ENCODE measurements around the gene SART1.

Gene SART1

GRCh38 chr11:66002648-66003225 lies 41.2 kb downstream of the SART1 start:
- H3K27ac ChIP-seq: peak overlapping the region; percentile 99
- peak; percentile 67 for TF ChIP-seq CTCF (conservative IDR thresholded peaks at IDR 0.05)

- no peak for TF ChIP-seq CTCF (conservative IDR thresholded peaks at IDR 0.05)
- H3K27ac ChIP-seq: peak overlapping the region; percentile 99
Observed at GRCh38 chr11:66003291-66003690, 41.8 kb downstream of the SART1 start.

- H3K27ac ChIP-seq: peak overlapping the region; percentile 99
- TF ChIP-seq CTCF (conservative IDR thresholded peaks at IDR 0.05): no peak
Observed at GRCh38 chr11:66004186-66004585, 42.7 kb downstream of the SART1 start.

- no peak overlapping the region for H3K27ac ChIP-seq
- no peak for TF ChIP-seq CTCF (conservative IDR thresholded peaks at IDR 0.05)
Observed at GRCh38 chr11:66006134-66006890, 44.8 kb downstream of the SART1 start.

GRCh38 chr11:66006891-66007176 lies 45.3 kb downstream of the SART1 start:
- H3K27ac ChIP-seq: no peak overlapping the region

GRCh38 chr11:66007201-66007634 lies 45.7 kb downstream of the SART1 start:
- TF ChIP-seq CTCF (conservative IDR thresholded peaks at IDR 0.05): no peak
- no peak overlapping the region for H3K27ac ChIP-seq

More at GRCh38 chr11:66006891-66007176, 45.3 kb downstream of the SART1 start:
- no peak for TF ChIP-seq CTCF (conservative IDR thresholded peaks at IDR 0.05)

- no peak overlapping the region; the same call in 1 of the 2 replicates for H3K27ac ChIP-seq
- no peak for TF ChIP-seq CTCF (conservative IDR thresholded peaks at IDR 0.05)
Observed at GRCh38 chr11:66008095-66008467, 46.5 kb downstream of the SART1 start.
